SH-SY5Y (cell line): ENCODE data around the gene ZHX3.

ENCODE experiments used
- GATA2 ChIP-seq: IDR thresholded peaks from 2 replicates; pipeline ENCODE4 v1.6.1; 2011; ENCODE audit warnings: mild to moderate bottlenecking, low read depth, low read length
- GATA3 ChIP-seq: IDR thresholded peaks from 2 replicates; pipeline ENCODE4 v1.6.1; 2011; ENCODE audit warnings: low read depth, mild to moderate bottlenecking, low read length, moderate library complexity

DNA sequence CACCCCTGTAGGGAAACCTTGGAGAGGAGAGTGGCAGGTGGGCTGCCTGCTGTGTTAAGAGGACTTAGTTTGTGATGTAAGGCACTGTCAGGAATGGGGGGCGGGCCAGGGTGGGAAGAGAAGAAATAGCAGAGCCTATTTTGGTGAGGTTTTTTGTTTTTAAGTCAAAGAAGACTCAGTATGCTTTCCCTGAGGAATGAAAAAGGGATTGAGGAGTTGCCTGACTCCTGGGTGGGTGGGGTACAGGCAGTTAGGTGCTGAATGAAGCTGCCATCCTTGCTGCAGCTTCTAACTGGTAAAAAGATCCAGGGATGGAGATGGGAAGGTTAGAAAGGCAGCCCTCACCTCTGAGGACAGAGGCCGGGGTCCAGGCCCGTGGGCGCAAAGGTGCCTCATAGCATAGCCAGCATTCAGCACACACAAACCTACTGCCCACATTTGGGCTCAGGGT, 142.3 kb downstream of the ZHX3 start:
- TF ChIP-seq GATA3, result no peak
- no peak for TF ChIP-seq GATA2
